ENCODE data around the gene CCDC60. TPM values are rescaled to one million over a fixed set of nuclear protein-coding genes. Genes with fewer than 3 reads are reported as not detected.

CCDC60 gene
- polyA plus RNA-seq, 3 donors from 2014 or later = not detected

DNA sequence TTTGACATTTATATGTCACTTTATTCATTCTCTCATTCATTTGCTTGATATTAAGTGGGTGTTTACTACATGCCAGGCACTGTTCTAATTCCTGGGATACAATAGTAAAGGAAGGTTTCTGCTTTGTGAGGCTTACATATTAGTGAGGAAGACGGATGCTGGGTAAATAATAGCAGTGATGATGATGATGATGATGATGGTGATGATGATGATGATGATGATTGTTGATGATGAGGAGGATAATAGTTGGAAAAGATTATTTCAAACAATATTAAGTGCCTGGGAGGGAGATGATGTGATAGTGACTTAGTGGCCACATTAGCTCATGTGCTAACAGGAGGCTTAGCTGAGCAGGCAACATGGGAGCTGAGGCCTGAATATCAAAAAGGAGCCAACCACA lies 239.7 kb downstream of the CCDC60 start:
- Mint-ChIP-seq H3K4me1 (no peaks in the 10 kb centered on the region), H3K9me3 (no peaks in the 10 kb centered on the region), H3K27me3 (ENCODE audit: low read depth in 3 of 3) (peaks cover 1 to 4% (median 2%) of the 10 kb centered on the region in 3 donors), H3K4me3 (no peak overlapping the region), H3K27ac (no peak overlapping the region), H3K36me3 (no peaks in the 10 kb centered on the region)
- no peak for DNase-seq

DNA sequence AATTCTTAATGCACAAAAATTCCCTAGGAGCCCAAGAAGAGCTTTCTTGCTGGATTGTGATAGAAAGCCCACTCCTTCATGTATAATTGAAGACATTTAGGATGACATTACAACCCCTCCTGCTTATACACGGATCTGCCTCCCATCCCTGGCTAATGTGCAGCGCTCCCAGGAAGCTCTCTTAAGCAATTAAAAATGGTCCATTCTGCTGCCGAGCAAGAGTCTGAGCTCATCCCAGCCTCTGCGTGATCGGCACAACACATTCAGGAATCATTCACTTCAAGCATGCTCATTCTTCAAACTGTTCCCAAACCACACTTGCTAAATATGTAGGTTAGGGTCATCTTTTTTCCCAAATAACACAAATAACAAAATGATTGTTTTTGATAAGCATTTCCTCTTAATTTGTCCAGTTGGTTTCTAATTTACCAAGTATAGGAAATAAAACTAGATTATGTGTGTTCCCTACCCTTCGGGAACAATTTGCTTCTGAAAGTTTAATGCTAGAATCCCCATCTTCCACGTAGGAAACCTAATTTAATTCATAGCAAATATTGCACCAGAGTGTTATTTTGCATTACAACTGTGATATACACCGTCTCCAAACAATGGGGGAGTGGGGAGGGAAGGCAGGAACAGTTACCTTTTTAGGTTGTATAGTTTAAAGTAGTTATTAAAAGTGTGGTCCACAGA lies 241.7 kb downstream of the CCDC60 start:
- Mint-ChIP-seq H3K27me3 (ENCODE audit: low read depth in 3 of 3) (peaks cover 1 to 4% (median 3%) of the 10 kb centered on the region in 3 donors), H3K27ac (no peak overlapping the region), H3K9me3 (no peaks in the 10 kb centered on the region), H3K4me3 (no peak overlapping the region), H3K4me1 (no peaks in the 10 kb centered on the region), H3K36me3 (no peaks in the 10 kb centered on the region)
- DNase-seq = no peak

DNA sequence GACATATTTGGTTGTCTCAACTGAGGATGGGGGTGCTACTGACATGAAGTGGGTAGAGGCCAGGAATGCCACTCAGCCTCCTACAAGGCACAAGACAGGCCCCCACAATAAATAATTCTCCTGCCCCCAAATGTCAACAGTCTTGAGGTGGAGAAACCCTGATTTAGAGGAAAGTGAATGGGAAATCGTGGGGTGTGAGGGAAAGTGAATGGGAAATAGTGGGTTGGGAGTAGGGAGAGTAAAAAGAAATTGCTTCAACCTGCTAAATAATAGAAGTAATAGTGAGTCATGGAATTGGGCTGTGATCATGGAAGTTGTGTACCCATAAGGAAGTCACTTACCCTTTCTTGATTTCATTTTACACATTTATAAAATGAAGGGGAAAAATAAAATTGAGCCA lies 242.4 kb downstream of the CCDC60 start:
- H3K4me1 Mint-ChIP-seq = no peaks in the 10 kb centered on the region
- no peaks in the 10 kb centered on the region for H3K36me3 Mint-ChIP-seq
- H3K27me3 Mint-ChIP-seq (ENCODE audit: low read depth in 3 of 3) = peaks cover 3 to 4% (median 4%) of the 10 kb centered on the region in 3 donors
- no peak for DNase-seq
- H3K27ac Mint-ChIP-seq = no peak overlapping the region
- no peak overlapping the region for H3K4me3 Mint-ChIP-seq
- no peaks in the 10 kb centered on the region for H3K9me3 Mint-ChIP-seq

DNA sequence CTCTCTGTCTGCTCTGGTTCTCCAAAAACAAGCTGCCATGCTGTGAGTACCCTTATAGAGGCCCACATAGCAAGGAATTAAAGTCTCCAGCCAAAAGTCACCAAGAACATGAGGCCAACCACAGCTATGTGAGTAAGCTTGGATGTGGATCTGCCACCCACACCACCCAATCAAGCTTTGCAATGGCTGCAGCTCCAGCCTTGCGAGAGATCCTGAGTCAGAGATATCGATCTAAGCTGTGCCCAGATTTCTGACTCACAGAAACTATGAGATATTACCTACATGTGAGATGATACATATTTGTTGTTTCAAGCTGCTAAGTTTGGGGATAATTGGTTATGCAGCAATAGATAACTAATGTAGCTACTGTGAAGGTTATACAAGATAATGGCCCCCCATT lies 243.6 kb downstream of the CCDC60 start:
- no peaks in the 10 kb centered on the region for H3K9me3 Mint-ChIP-seq
- H3K27ac Mint-ChIP-seq = no peak overlapping the region
- H3K27me3 Mint-ChIP-seq (ENCODE audit: low read depth in 3 of 3) = peaks cover 2 to 5% (median 4%) of the 10 kb centered on the region in 3 donors
- H3K4me3 Mint-ChIP-seq = no peak overlapping the region
- H3K4me1 Mint-ChIP-seq = no peaks in the 10 kb centered on the region
- DNase-seq = no peak
- no peaks in the 10 kb centered on the region for H3K36me3 Mint-ChIP-seq

DNA sequence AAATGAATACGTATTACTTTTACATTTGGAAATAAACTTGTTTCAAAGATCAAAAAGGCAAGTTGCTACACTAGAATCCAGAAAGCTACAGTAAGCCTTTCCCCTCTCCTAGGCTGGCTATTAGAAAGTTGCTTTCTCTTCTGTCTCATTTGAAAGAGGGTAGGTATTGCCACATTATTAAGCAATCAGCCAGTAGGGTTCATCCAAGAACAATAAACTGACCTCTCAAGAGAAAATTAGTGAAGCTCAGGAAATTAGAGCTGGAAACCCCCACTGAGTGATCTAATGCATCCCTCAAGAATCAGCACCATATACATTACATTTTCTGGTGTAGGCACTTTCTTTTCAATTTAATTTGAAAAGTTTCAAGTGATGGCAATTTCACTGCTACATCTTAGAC lies 254.6 kb downstream of the CCDC60 start:
- Mint-ChIP-seq H3K9me3 (no peaks in the 10 kb centered on the region), H3K4me3 (no peak overlapping the region), H3K4me1 (no peaks in the 10 kb centered on the region), H3K27me3 (ENCODE audit: low read depth in 3 of 3) (peaks cover 10 to 17% (median 10%) of the 10 kb centered on the region in 3 donors), H3K27ac (no peak overlapping the region), H3K36me3 (no peaks in the 10 kb centered on the region)
- DNase-seq = no peak

DNA sequence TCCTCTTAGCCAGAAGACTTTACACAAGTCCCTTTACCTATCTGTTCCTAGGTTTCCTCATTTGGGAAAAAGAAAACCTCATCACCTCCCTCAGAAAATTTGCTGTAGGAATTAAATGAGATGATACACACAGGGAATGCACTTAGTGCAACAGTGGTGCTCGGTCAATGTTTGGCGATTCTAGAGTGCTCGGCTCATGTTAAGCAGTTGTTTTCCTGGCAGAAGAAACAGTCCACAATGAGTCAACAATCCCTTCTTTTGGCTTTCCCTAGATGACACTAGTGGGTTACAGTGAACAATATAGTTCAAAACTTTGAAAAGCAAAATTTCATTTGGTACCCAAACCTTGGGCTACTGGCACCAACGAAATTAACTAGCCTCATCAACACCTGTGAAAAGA lies 255.1 kb downstream of the CCDC60 start:
- no peak overlapping the region for H3K27ac Mint-ChIP-seq
- H3K9me3 Mint-ChIP-seq = peaks cover 0 to 2% (median 0%) of the 10 kb centered on the region in 6 donors
- no peaks in the 10 kb centered on the region for H3K4me1 Mint-ChIP-seq
- H3K4me3 Mint-ChIP-seq = no peak overlapping the region
- no peaks in the 10 kb centered on the region for H3K36me3 Mint-ChIP-seq
- peaks cover 10 to 17% (median 14%) of the 10 kb centered on the region in 3 donors for H3K27me3 Mint-ChIP-seq (ENCODE audit: low read depth in 3 of 3)
- no peak for DNase-seq

Other genes with a start within 250 kb of the CCDC60 start
- gene HSPB8, start 155.8 kb upstream of the CCDC60 start, polyA plus RNA-seq = not detected

All from immature natural killer cell (primary cell).